Activated T-helper 1 cell treated with Interleukin-2 at 50 U/mL for 16 hours (primary cell): ENCODE data around the gene NTHL1.
"Not testable (repeated sequence)": the region's sequence is repeated elsewhere in the genome, so short reads cannot be mapped to it uniquely, and the experiment has no call there.

ENCODE experiments used
- DNase-seq: peaks from one replicate; pipeline ENCODE4 v3.0.0-alpha.2; 2020; ENCODE audit warnings: low read depth

NTHL1 gene

GRCh38 chr16:2040787-2041522 is 6.7 kb downstream of the NTHL1 start:
- DNase-seq = no peak

GRCh38 chr16:2040041-2040786 is 7.4 kb downstream of the NTHL1 start:
- DNase-seq = no peak

GRCh38 chr16:2039274-2040031 is 8.2 kb downstream of the NTHL1 start:
- DNase-seq = no peak

- DNase-seq = no peak
Observed at GRCh38 chr16:2038382-2039231, 9.0 kb downstream of the NTHL1 start.

GRCh38 chr16:2037647-2038381 is 9.8 kb downstream of the NTHL1 start:
- DNase-seq = no peak

- DNase-seq = no peak
Observed at GRCh38 chr16:2037115-2037514, 10.5 kb downstream of the NTHL1 start.

GRCh38 chr16:2036200-2036966 is 11.3 kb downstream of the NTHL1 start:
- no peak for DNase-seq

GRCh38 chr16:2035431-2036199 is 12.0 kb downstream of the NTHL1 start:
- no peak for DNase-seq

- no peak for DNase-seq
Observed at GRCh38 chr16:2034696-2035430, 12.8 kb downstream of the NTHL1 start.

- not testable (repeated sequence) for DNase-seq
Observed at GRCh38 chr16:2033909-2034695, 13.5 kb downstream of the NTHL1 start.

- no peak for DNase-seq
Observed at GRCh38 chr16:2033057-2033908, 14.4 kb downstream of the NTHL1 start.

- no peak for DNase-seq
Observed at GRCh38 chr16:2032285-2033056, 15.2 kb downstream of the NTHL1 start.

GRCh38 chr16:2031081-2031577 is 16.5 kb downstream of the NTHL1 start:
- DNase-seq = no peak

- DNase-seq = no peak
Observed at GRCh38 chr16:2030036-2030435, 17.6 kb downstream of the NTHL1 start.

- DNase-seq = no peak
Observed at GRCh38 chr16:2029350-2029749, 18.3 kb downstream of the NTHL1 start.

- no peak for DNase-seq
Observed at GRCh38 chr16:2028620-2029220, 18.9 kb downstream of the NTHL1 start.
